NCI-H128 (cell line): ENCODE measurements around the gene NR1I3.

Experiments used
- DNase-seq: peaks from one replicate; lab custom pipeline; 2025; ENCODE audit not compliant: unreplicated experiment; lab: John Stamatoyannopoulos, UW

Gene NR1I3

DNA sequence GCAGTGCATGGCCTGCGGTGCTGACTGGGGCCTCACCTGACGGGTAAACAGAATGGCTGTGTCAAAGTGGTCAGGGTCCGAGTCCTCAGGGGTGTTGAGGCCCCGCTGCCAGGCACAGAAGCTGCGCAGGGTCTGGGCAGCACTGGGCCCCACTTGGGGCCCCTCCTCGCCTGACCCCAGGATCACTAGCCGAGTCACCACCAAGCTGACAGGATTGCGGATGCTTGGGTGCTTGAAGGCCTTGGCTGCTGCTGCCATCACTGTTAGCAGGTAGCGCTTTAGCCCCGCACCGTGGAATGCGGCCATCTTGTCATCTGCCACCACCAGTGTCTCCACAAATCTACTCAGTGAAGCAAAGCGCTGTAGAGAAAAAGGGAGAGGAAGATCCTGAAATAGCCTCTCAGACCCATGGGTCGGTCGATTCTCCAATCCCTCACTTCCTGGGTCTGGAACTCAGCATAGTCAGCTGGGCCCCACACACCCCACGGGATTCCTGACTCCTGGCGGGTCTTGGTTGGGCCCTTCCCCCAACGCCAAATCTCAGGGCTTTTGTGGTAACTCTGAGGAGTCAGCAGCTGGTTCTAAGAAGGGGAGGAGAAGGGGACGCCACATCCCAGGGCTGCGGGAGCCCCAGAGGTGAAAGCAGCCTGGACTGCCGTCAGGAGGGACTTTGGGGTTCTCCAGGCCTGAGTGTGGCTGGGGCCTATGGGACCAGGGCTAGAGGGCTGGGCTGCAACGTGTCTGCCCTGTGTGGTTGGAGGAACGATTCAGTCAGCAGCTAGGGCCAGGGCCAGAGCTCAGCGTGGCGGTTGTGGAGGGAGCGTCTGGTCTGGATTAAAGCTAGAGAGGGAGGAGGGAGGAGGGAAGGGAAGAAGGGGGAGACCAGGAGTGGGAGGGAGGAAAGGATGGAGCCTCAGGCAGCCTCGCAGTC is 41.2 kb downstream of the NR1I3 start:
- DNase-seq = no peak

DNA sequence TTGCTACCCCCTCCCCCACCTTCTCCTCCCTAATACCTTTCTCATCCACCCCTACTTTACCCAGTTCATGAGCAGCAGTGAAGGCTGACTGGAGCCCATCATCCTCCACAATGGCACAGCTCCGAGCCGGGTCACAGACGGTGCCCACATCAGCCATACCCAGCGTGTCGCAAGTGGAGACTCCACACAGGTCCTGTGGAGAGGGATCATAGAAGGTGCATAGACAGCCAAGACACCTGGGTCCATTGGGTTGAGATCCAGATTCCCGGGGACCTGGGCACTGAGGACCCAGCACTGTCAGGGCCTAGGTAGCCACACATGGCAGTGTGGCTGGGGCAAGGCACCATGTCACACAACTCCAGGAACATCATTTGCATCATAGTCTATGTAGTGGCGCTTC is 41.9 kb downstream of the NR1I3 start:
- no peak for DNase-seq

DNA sequence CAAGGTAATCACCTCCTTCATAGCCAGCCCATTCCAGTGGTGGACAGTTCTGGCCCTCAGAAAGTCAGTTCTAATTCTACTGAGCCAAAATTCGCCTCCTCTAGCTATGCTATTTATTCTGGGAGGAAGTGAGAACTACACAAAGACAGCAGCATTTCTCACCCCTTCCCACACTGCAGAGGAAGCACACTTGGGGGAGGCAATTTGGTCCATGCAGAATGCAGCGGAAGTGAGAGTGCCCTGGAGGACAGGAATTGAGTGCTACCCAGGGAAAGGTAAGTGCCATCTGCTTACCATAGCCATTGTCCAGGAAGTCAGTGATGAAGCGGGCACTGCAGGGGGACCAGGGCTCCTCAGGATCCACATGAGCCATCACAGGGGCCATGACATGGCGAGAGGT is 42.8 kb downstream of the NR1I3 start:
- DNase-seq = no peak

DNA sequence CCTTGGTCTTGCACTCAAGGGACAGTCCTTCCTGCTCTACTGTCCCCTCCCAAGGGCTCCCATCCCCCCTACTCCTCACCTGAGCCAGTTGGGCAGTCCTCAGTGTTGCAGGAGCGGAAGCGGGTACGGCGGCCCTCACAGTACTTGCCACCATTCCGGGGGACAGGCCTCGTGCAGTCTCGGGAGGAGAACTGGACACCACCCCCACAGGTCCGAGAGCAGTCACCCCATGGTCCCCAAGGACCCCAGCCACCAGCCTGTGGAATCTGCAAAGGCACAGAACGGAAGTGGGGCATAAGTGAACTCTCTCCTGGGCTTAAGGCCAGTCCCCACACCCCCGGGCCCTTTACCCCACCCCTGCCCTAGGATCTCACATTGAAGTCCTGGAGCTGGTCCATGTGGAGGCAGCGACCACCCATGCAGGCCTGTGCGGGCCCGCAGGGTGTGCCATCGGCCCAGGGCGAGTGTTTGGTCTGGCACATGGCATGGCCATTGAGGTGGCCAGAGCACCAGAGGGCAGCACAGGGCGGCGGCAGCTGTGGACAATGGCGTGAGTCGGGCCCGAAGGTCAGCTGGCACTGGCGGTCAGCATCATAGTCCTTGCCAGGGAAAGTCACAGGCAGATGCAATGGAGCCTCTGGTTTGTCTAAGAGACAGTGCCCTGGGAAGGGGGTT is 44.3 kb downstream of the NR1I3 start:
- DNase-seq = no peak

DNA sequence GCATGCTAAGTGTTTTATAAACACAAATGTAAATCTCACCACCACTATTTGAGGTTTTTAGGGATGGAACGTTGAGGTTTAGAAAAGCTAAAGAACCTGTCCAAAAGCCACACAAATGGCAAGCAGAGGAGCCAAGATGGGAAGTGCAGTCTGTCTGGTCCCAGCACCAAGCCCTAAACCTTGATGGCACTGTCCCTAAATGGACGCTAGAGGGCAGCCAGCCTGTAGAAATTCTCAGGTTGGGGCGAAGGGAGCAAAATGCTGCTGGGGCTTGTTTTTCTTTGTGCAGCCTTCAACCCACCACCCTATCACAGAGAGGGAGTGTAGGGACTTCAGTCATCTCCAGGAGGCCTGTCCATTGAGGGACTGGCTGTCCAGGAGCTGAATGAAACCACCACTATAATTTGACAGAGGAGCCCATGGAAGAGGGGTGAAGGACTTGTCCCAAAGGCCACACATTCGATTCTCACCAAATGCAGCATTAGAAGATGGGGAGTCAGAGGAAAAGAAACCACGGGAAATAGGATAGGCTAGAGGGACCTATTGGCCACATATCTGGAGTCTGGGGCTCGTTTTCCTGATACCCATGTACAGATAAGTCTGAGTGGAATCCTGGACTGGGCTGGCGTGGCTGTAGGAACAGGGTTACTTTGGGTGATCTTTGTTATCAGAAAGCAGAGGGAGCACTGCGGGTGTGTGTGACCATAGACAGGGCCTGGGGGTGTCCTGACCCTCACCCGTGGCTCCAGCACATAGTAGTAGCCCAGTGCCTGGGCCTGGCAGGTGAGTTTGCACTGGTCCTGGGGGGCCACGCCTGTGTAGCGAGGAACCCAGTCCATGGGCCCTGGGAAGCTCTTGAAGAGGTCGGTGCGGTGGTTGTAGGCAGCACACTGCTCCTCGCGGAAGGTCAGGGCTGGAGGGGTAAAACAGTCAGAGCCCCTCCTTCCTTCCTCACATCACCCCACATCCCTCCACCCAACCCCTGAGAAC is 45.2 kb downstream of the NR1I3 start:
- DNase-seq = peak; percentile 67

DNA sequence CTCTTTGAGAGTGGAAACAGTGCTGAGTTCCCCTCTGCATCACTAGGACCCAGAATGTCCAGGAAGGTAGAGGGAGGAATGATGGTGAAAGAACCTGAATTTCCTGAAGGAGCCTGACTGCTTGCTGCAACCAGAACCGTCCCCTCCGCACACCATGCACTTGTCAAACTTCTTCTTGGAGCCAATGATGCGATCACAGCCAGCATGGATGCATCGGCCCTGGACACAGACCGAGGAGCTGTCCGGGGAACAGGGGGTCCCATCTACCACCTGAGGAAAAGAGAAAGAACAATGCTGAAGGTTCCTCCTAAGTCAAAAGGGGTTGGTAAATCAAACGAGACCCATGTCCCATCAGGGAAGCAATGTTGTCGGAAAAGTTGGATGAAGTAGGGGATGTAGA is 46.0 kb downstream of the NR1I3 start:
- no peak for DNase-seq

DNA sequence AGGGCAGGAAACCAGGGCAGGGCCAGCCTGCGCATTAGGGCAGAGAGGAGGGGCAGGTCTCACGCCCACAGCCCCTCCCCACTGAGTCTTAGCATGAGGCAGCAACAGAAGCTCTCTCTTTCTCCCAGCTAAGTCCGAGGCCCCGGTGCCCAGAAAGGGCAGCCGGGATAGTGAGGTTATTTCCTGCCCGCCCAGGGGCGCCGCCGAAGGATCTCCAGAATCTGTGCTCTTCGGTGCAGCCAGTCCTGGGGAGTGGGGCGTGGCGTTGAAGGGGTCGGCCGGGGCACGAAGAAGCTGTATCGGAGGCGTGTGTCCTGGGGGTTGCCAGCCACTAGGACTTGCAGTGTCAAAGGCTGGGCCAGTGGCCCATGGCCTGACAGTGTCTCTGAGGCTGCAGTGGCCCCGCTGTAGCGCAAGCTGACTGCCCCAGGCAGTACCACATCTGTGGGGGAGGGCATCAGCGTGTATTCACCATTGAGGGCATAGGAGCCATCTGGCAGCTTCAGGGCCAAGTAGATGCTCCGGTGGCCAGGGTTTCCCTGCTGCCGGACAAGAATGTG is 47.0 kb downstream of the NR1I3 start:
- DNase-seq = no peak

DNA sequence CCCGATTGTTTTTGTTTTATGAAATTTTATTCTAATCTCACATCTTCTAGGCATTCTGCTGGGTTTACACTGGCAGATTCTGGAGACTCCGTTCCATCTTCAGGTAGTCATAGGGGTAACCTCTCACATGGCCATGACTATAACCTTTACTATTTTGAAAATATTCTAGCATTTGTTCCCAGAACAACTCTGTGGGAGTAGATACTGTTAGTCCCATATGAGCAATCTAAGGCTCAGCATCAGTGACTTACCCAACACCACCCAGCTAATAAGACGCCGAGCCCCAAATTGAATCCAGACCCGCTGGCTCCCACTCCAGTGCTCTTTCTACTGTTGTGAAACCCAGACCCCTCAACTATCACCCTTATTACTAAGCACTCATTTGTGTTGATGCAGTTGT is 49.0 kb downstream of the NR1I3 start:
- no peak for DNase-seq

DNA sequence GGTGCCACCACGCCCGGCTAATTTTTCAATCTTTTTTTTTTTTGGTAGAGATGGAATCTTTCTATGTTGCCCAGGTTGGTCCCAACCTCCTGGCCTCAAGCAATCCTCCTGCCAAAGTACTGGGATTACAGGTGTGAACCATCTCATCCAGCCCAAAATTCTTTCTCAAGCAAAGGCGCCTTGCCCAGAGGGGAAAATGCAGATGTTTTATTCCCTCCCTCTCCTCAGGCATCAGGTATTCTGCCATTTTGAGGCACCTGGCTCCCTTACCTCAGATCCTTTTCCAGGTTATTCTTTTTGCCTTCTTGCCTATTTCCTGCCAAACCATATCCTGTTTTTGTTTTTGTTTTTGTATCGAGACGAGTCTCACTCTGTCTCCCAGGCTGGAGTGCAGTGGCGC is 49.6 kb downstream of the NR1I3 start:
- no peak for DNase-seq

DNA sequence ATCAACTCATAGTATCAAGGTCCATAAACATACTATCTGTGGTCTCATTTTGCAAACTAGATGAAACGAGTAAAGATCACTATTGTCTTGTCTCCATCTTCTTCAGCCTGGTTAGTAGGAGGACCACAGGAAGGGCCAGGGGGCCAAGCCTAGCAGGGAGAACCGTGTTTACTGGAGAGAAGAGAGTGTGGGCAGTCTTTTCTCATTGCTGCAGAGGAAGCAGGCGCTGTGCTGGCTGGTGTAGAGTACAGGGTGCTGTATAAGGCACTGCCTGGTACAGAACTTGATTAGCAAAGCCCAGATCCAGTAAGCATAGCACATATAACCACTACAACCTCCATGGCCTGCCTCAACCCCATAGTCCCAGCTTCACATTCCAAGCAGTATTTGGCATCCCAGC is 50.7 kb downstream of the NR1I3 start:
- no peak for DNase-seq

DNA sequence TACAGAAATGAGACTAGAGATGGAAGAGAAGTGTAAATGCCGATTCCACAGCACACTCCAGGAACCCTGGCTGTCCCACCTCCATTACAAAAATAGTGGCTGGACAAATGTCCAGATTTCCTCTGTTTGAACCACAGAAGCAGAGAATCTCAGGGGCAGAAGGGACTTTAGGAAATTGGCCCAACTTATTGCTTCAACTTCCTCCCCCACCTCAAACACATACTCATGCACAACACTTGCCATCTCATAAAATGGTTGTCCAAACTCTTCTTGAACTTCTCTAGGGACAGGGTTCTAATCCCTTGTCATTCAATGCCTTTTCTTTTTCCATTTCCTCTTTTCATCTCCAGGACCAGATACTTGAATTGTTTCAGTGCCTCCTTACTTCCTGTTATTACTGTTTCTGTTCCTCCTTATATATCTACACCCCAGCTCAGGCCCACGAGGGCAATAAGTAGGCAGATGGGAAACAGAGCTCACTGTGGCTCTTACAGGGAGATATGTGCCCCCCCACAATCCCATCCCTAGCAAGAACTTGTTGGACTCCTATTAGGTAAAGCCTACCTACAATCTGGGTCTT is 52.2 kb downstream of the NR1I3 start:
- no peak for DNase-seq

DNA sequence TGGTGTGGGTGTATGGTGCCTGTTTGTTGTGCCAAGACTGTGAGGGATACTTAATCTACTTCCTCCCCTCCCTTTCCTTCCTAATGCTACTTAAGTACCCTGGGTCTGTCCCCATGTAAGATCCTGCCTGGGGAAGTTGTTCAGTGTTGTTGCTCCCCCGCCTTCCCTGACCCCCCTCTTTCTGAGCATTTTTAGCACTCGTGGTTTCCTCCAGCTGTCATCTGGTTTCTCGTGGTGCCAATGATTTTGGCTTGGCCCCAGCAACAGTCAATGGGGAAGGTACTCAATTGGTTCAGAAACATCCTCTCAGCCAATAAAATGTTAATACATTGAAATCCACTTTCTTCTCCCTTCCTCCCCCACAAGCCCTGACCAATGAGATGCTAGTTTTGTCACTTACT is 52.7 kb downstream of the NR1I3 start:
- DNase-seq = no peak

DNA sequence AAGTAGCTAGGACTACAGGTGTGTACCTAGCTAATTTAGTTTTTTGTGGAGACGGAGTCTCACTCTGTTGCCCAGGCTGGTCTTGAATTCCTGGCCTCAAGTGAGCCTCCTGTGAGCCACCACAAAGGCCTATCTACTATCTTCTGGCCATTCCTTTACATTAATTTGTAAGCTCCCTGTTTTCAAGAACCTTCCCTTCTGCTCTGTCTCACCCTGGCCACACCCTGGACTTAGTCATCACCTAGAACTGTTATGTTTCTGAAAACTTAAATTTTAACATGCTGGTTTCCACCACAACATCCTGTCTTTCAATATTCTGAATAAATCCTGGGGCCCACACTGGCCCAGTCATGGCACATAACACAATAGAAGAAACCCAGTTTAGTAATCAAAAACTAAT is 55.8 kb downstream of the NR1I3 start:
- no peak for DNase-seq

DNA sequence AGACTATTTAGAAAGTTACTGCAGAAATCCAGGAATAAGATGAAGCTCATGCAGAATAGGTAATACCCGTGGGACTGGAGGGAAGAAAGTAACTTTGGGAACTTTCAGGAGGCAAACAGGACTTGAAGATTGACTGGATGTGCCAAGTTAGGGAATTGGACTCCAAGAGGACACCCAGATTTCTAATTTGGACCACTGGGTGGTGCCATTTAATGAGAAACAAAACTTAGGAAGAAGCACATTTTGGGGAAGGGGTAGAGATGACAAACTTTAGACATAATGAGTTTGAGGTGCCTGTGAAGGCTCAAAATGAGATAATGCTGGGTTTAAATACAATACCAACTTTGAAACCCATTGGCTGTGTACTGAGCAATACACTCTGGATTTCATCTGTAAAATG is 57.4 kb downstream of the NR1I3 start:
- DNase-seq = no peak

DNA sequence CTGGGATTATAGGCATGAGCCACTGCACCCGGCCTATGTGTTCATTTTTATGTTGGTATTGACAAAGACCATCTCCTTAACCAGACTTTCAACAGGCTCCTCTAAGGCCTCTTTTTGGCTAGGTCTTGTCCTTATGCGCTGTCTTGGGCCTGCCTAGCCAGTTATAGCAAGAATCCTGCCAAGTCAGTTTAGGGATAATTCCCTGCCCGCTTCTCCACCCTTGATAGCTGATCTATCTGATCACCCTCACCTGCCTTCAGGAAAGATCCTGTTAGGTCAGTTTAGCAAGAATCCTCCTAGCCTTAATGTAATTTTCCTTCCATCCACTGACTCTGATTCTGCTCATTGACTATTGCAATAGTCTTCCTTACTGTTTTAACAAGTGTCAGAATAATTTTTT is 58.3 kb downstream of the NR1I3 start:
- DNase-seq = no peak
